GM06990 (cell line): Measurements from ENCODE around the gene ANKRD34A.

Source experiments
- DNase-seq: peaks from one replicate; pipeline ENCODE4 v3.0.0-alpha.2; 2011; ENCODE audit not compliant: insufficient read length; ENCODE audit errors: extremely low read depth
- H3K27me3 ChIP-seq: replicated peaks from 2 replicates; pipeline ENCODE4 v1.6.0; 2011; ENCODE audit warnings: low read length; ENCODE audit not compliant: control insufficient read depth, insufficient read depth
- H3K36me3 ChIP-seq: 2 replicates; pipeline ENCODE4 v1.5.1; 2011; ENCODE audit warnings: low read length; ENCODE audit not compliant: control insufficient read depth, insufficient read depth
- H3K4me3 ChIP-seq: replicated peaks from 2 replicates; pipeline ENCODE4 v1.5.1; 2011; ENCODE audit warnings: low read depth, mild to moderate bottlenecking, control low read depth, low read length
- CTCF ChIP-seq: IDR thresholded peaks from 2 replicates; pipeline ENCODE4 v1.5.1; 2011; ENCODE audit warnings: low read length, control low read depth, mild to moderate bottlenecking, inconsistent platforms; ENCODE audit not compliant: insufficient read depth, poor library complexity, severe bottlenecking

ANKRD34A gene

GRCh38 chr1:145977486-145978470, 13.4 kb upstream of the ANKRD34A start:
- Histone ChIP-seq H3K36me3 (no peaks in the 10 kb centered on the region), H3K27me3 (no peaks in the 10 kb centered on the region), H3K4me3 (no peak overlapping the region)
- peak; percentile 25 for DNase-seq
- TF ChIP-seq CTCF = peak; percentile 71

- Histone ChIP-seq H3K4me3 (no peak overlapping the region), H3K36me3 (no peaks in the 10 kb centered on the region), H3K27me3 (no peaks in the 10 kb centered on the region)
- DNase-seq = no peak
- TF ChIP-seq CTCF = no peak
Observed at GRCh38 chr1:145977016-145977415, 12.6 kb upstream of the ANKRD34A start.

GRCh38 chr1:145975216-145975615, 10.8 kb upstream of the ANKRD34A start:
- Histone ChIP-seq H3K36me3 (no peaks in the 10 kb centered on the region), H3K4me3 (no peak overlapping the region), H3K27me3 (no peaks in the 10 kb centered on the region)
- TF ChIP-seq CTCF = no peak
- DNase-seq = no peak

- no peak for DNase-seq
- no peaks in the 10 kb centered on the region for H3K27me3 ChIP-seq
- TF ChIP-seq CTCF = no peak
- H3K4me3 ChIP-seq = no peak overlapping the region
- H3K36me3 ChIP-seq = no peaks in the 10 kb centered on the region
Observed at GRCh38 chr1:145974721-145975120, 10.3 kb upstream of the ANKRD34A start.

GRCh38 chr1:145972580-145972979, 8.2 kb upstream of the ANKRD34A start:
- no peaks in the 10 kb centered on the region for H3K36me3 ChIP-seq
- TF ChIP-seq CTCF = no peak
- no peak for DNase-seq
- H3K4me3 ChIP-seq = no peak overlapping the region
- H3K27me3 ChIP-seq = no peaks in the 10 kb centered on the region
